ENCODE measurements around the gene MMP12. TPM values are rescaled to one million over a fixed set of nuclear protein-coding genes. Genes with fewer than 3 reads are reported as not detected.
"Not testable (repeated sequence)": the region's sequence is repeated elsewhere in the genome, so short reads cannot be mapped to it uniquely, and the experiment has no call there.

The MMP12 gene
- polyA plus RNA-seq, 1 donor from 2014 or later: not detected

DNA sequence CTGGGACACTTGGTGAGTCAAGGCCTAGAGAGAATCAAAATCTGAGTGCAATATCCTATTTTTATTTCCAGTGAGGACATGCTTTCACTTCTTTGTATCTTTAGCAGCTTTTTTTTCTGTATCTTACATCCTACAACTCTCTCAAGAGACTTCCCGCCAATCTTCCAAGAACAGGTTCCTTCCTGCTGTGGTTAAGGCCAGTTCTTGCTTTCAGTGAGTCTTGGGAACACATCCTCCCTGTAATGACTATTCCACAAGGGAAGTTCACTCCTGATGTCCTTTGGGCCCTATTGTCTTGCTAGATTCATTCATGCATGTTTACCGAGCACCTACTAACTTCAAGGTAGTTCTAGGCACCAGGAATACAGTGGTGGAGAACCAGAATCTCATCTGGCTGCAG is 3.8 kb upstream of the MMP12 start:
- no peaks in the 10 kb centered on the region for H3K9me3 ChIP-seq (ENCODE audit: low read length)
- no peaks in the 10 kb centered on the region for H3K27me3 ChIP-seq (ENCODE audit: insufficient read depth, low read depth, low read length)
- no peak overlapping the region for H3K9ac ChIP-seq (ENCODE audit: low read length)
- no peaks in the 10 kb centered on the region for H3K9me2 ChIP-seq (ENCODE audit: insufficient read depth, low read length)
- H4K20me1 ChIP-seq (ENCODE audit: insufficient read depth): no peaks in the 10 kb centered on the region
- no peak overlapping the region for H2AFZ ChIP-seq (ENCODE audit: low read depth, low read length)
- H3K27ac ChIP-seq (ENCODE audit: low read length): no peak overlapping the region
- no peaks in the 10 kb centered on the region for H3K36me3 ChIP-seq (ENCODE audit: insufficient read depth, low read length)
- no peaks in the 10 kb centered on the region for H3F3A ChIP-seq (ENCODE audit: insufficient read depth, low read length, poor library complexity, severe bottlenecking)
- no peak overlapping the region for H3K4me2 ChIP-seq (ENCODE audit: low read length)
- no peak for TF ChIP-seq TAF1 (IDR thresholded peaks at IDR 0.05; ENCODE audit: low read depth)
- TF ChIP-seq EZH2 (IDR thresholded peaks at IDR 0.05; ENCODE audit: borderline replicate concordance, insufficient read depth, low read length, poor library complexity, severe bottlenecking): no peak
- TF ChIP-seq, protein P1, sequence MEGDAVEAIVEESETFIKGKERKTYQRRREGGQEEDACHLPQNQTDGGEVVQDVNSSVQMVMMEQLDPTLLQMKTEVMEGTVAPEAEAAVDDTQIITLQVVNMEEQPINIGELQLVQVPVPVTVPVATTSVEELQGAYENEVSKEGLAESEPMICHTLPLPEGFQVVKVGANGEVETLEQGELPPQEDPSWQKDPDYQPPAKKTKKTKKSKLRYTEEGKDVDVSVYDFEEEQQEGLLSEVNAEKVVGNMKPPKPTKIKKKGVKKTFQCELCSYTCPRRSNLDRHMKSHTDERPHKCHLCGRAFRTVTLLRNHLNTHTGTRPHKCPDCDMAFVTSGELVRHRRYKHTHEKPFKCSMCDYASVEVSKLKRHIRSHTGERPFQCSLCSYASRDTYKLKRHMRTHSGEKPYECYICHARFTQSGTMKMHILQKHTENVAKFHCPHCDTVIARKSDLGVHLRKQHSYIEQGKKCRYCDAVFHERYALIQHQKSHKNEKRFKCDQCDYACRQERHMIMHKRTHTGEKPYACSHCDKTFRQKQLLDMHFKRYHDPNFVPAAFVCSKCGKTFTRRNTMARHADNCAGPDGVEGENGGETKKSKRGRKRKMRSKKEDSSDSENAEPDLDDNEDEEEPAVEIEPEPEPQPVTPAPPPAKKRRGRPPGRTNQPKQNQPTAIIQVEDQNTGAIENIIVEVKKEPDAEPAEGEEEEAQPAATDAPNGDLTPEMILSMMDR (IDR thresholded peaks at IDR 0.05; ENCODE audit: poor library complexity, severe bottlenecking): no peak
- TF ChIP-seq RAD21 (conservative IDR thresholded peaks at IDR 0.05): no peak
- TF ChIP-seq, protein P2, sequence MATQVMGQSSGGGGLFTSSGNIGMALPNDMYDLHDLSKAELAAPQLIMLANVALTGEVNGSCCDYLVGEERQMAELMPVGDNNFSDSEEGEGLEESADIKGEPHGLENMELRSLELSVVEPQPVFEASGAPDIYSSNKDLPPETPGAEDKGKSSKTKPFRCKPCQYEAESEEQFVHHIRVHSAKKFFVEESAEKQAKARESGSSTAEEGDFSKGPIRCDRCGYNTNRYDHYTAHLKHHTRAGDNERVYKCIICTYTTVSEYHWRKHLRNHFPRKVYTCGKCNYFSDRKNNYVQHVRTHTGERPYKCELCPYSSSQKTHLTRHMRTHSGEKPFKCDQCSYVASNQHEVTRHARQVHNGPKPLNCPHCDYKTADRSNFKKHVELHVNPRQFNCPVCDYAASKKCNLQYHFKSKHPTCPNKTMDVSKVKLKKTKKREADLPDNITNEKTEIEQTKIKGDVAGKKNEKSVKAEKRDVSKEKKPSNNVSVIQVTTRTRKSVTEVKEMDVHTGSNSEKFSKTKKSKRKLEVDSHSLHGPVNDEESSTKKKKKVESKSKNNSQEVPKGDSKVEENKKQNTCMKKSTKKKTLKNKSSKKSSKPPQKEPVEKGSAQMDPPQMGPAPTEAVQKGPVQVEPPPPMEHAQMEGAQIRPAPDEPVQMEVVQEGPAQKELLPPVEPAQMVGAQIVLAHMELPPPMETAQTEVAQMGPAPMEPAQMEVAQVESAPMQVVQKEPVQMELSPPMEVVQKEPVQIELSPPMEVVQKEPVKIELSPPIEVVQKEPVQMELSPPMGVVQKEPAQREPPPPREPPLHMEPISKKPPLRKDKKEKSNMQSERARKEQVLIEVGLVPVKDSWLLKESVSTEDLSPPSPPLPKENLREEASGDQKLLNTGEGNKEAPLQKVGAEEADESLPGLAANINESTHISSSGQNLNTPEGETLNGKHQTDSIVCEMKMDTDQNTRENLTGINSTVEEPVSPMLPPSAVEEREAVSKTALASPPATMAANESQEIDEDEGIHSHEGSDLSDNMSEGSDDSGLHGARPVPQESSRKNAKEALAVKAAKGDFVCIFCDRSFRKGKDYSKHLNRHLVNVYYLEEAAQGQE (IDR thresholded peaks at IDR 0.05; ENCODE audit: borderline replicate concordance): no peak
- no peak for TF ChIP-seq SMC3 (conservative IDR thresholded peaks at IDR 0.05; ENCODE audit: poor library complexity)
- H3K79me2 ChIP-seq (replicated peaks; ENCODE audit: insufficient read depth, low read length): no peaks in the 10 kb centered on the region
- H3K4me3 ChIP-seq (ENCODE audit: low read length): no peak overlapping the region

DNA sequence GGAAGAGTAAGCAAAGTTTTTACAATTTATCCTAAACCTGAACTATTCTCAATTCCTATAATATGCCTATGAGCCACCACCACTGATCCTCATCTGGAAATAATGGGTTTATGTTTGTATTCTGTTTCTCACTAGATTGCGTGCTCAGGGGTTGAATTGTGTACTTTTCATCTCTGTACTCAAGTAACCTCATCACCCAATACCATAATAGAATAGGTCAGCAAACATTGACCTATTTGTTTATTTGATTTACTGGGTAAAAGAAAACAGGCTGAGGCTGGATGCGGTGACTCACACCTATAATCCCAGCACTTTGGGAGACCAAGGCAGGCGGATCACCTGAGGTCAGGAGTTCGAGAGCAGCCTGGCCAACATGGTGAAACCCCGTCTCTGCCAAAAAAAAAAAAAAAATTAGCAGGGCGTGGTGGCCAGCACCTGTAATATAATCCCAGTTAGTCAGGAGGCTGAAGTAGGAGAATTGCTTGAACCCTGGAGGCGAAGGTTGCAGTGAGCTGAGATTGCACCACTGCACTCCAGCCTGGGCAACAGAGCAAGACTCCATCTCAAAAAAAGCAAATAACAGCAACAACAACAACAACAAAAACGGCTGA is 5.3 kb downstream of the MMP12 start:
- H3K4me3 ChIP-seq (ENCODE audit: low read length); H3K9me3 ChIP-seq (ENCODE audit: low read length); H3K36me3 ChIP-seq (ENCODE audit: insufficient read depth, low read length); H2AFZ ChIP-seq (ENCODE audit: low read depth, low read length); H3K27ac ChIP-seq (ENCODE audit: low read length); H4K20me1 ChIP-seq (ENCODE audit: insufficient read depth); H3F3A ChIP-seq (ENCODE audit: insufficient read depth, low read length, poor library complexity, severe bottlenecking); H3K9ac ChIP-seq (ENCODE audit: low read length); H3K4me2 ChIP-seq (ENCODE audit: low read length); H3K9me2 ChIP-seq (ENCODE audit: insufficient read depth, low read length); H3K27me3 ChIP-seq (ENCODE audit: insufficient read depth, low read depth, low read length); H3K79me2 ChIP-seq (replicated peaks; ENCODE audit: insufficient read depth, low read length): not testable (repeated sequence)

DNA sequence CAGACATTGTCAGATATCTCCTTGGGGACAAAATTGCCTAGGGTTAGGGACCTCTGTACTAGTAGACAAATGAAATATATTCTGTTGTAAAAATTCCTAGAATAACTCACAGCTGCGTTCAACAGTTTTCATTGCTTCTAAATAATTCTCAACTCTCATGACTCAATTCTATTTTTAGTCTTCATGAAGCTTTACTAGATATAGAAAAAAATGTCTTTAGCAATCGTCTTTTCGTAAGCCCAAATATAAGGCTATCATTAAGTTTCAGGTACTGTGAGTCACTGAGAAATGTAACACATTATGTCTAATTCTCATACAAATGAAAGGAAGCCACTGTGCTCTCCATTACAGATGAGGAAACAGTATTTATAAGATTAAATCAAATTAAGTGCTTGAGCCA is 6.4 kb downstream of the MMP12 start:
- H3K4me2 ChIP-seq (ENCODE audit: low read length): no peak overlapping the region
- no peaks in the 10 kb centered on the region for H3K9me2 ChIP-seq (ENCODE audit: insufficient read depth, low read length)
- H3K9ac ChIP-seq (ENCODE audit: low read length): no peak overlapping the region

More for the DNA sequence above, 6.4 kb downstream of the MMP12 start:
- no peaks in the 10 kb centered on the region for H3K79me2 ChIP-seq (replicated peaks; ENCODE audit: insufficient read depth, low read length)
- no peak overlapping the region for H3K27ac ChIP-seq (ENCODE audit: low read length)
- no peaks in the 10 kb centered on the region for H3K9me3 ChIP-seq (ENCODE audit: low read length)
- no peaks in the 10 kb centered on the region for H3F3A ChIP-seq (ENCODE audit: insufficient read depth, low read length, poor library complexity, severe bottlenecking)
- H3K36me3 ChIP-seq (ENCODE audit: insufficient read depth, low read length): no peaks in the 10 kb centered on the region
- no peak for TF ChIP-seq RAD21 (conservative IDR thresholded peaks at IDR 0.05)
- H2AFZ ChIP-seq (ENCODE audit: low read depth, low read length): no peak overlapping the region
- no peaks in the 10 kb centered on the region for H3K27me3 ChIP-seq (ENCODE audit: insufficient read depth, low read depth, low read length)
- no peaks in the 10 kb centered on the region for H4K20me1 ChIP-seq (ENCODE audit: insufficient read depth)
- no peak overlapping the region for H3K4me3 ChIP-seq (ENCODE audit: low read length)
